GM19395 (cell line): ENCODE measurements around the gene ITSN1.

Source experiments
- ATAC-seq: cut with Tn5 transposase; IDR thresholded peaks from one replicate; pipeline ENCODE4 v1.9.1; 2021; ENCODE audit warnings: mild to moderate bottlenecking, moderate library complexity; ENCODE audit not compliant: unreplicated experiment

ITSN1 gene

GRCh38 chr21:33834801-33835500 lies 192.7 kb downstream of the ITSN1 start:
- no peak for ATAC-seq

GRCh38 chr21:33835920-33836319 lies 193.6 kb downstream of the ITSN1 start:
- ATAC-seq: no peak

GRCh38 chr21:33836408-33836807 lies 194.1 kb downstream of the ITSN1 start:
- no peak for ATAC-seq

- no peak for ATAC-seq
Observed at GRCh38 chr21:33839167-33839716, 196.9 kb downstream of the ITSN1 start.

- no peak for ATAC-seq
Observed at GRCh38 chr21:33839806-33840205, 197.5 kb downstream of the ITSN1 start.

GRCh38 chr21:33840771-33841170 lies 198.5 kb downstream of the ITSN1 start:
- ATAC-seq: no peak

GRCh38 chr21:33841561-33841960 lies 199.3 kb downstream of the ITSN1 start:
- no peak for ATAC-seq

GRCh38 chr21:33843216-33843615 lies 200.9 kb downstream of the ITSN1 start:
- ATAC-seq: no peak

GRCh38 chr21:33844104-33844889 lies 202.0 kb downstream of the ITSN1 start:
- no peak for ATAC-seq

GRCh38 chr21:33844890-33845205 lies 202.5 kb downstream of the ITSN1 start:
- ATAC-seq: no peak

- ATAC-seq: no peak
Observed at GRCh38 chr21:33846141-33846540, 203.8 kb downstream of the ITSN1 start.

GRCh38 chr21:33847588-33848248 lies 205.4 kb downstream of the ITSN1 start:
- no peak for ATAC-seq

- ATAC-seq: no peak
Observed at GRCh38 chr21:33848249-33848953, 206.1 kb downstream of the ITSN1 start.

- no peak for ATAC-seq
Observed at GRCh38 chr21:33849834-33850233, 207.5 kb downstream of the ITSN1 start.

- ATAC-seq: no peak
Observed at GRCh38 chr21:33850401-33850800, 208.1 kb downstream of the ITSN1 start.

GRCh38 chr21:33850985-33851384 lies 208.7 kb downstream of the ITSN1 start:
- ATAC-seq: no peak

GRCh38 chr21:33852485-33852884 lies 210.2 kb downstream of the ITSN1 start:
- no peak for ATAC-seq

- no peak for ATAC-seq
Observed at GRCh38 chr21:33854604-33855003, 212.3 kb downstream of the ITSN1 start.

- no peak for ATAC-seq
Observed at GRCh38 chr21:33855190-33855589, 212.9 kb downstream of the ITSN1 start.

- ATAC-seq: no peak
Observed at GRCh38 chr21:33856893-33857527, 214.7 kb downstream of the ITSN1 start.
